Adrenal gland (tissue), 12 donors: ENCODE results near the gene RUBCNL. TPM values are rescaled to one million over a fixed set of nuclear protein-coding genes. Genes with fewer than 3 reads are reported as not detected.

ENCODE experiments used
- DNase-seq, 7 donors: peaks; one replicate each; pipeline ENCODE4 v3.0.0-alpha.2; 2019 to 2020
- H3K27ac ChIP-seq, 5 donors: fragments of 200-600 bp; sonication (generic) in 4 of 5; 1 replicate in 3 of 5; 2 replicates in 2 of 5; pipeline versions ENCODE4 v1.5.1 to v1.8.0; 2016 to 2020; ENCODE audit warnings: mild to moderate bottlenecking in 1 of 5
- H3K27me3 ChIP-seq: fragments of 200-600 bp; 2 replicates; pipeline ENCODE4 v1.8.0; 2021
- H3K36me3 ChIP-seq, 2 donors: fragments of 200-600 bp; replicated peaks in 1 of 2; 1 replicate in 1 of 2; 2 replicates in 1 of 2; pipeline versions ENCODE4 v1.5.1 to v1.8.0; 2018 to 2022
- H3K4me1 ChIP-seq, 2 donors: fragments of 200-600 bp; replicated peaks in 1 of 2; 1 replicate in 1 of 2; 2 replicates in 1 of 2; pipeline versions ENCODE4 v1.5.1 to v1.8.0; 2018 to 2021
- H3K4me3 ChIP-seq, 4 donors: fragments of 200-600 bp; sonication (generic) in 3 of 4; one replicate each; pipeline ENCODE4 v1.5.1; 2016 to 2018
- H3K9me3 ChIP-seq, 3 donors: fragments of 200-600 bp; sonication (generic) in 1 of 3; replicated peaks in 1 of 3; 1 replicate in 2 of 3; 2 replicates in 1 of 3; pipeline versions ENCODE4 v1.5.1 to v1.8.0; 2016 to 2021
- POLR2A ChIP-seq, 2 donors: fragments of 450-650 bp; IDR thresholded peaks; one replicate each; pipeline ENCODE4 v1.6.1; 2017; ENCODE audit warnings: antibody characterized with exemption in 2 of 2, mild to moderate bottlenecking in 2 of 2, moderate library complexity in 1 of 2
- WGBS, 4 donors: extraction: QIAGEN DNeasy Blood & Tissue Kit in 2 of 4; methylation state at CpG; one replicate each; pipeline versions ENCODE4 v1.1.5 to v1.1.7; 2013 to 2017; 5-methylcytosine and 5-hydroxymethylcytosine counted together
- intact Hi-C, 2 donors: fragments of 100-400 bp; cut with DNase I; formaldehyde crosslinking; loops; one replicate each; pipeline versions ENCODE4 v1.14.1 to v1.15.0; 2022 to 2023
- polyA plus RNA-seq, 3 donors: library from polyadenylated mRNA; stranded (reverse); fragments of 200-250 nt in 2 of 3; fragments of 350-450 nt in 1 of 3; fragmentation: Illumina TruSeq in 1 of 3; extraction: RNeasy Lipid Tissue Mini Kit (QIAGEN cat#74804) in 1 of 3; gene quantifications; one replicate each; pipeline ENCODE4 v1.2.3, GENCODE V29; 2013 to 2014
- total RNA-seq, 9 donors: library from RNA; depleted of rRNA in 4 of 9; stranded (reverse); fragments of >200 nt in 4 of 9; fragments of 120-200 nt in 1 of 9; fragmentation: NEBNext Ultra II Directional in 1 of 9; extraction: Animal tissue kit (Norgen Biotek cat#: 25700) in 1 of 9; gene quantifications; one replicate each; pipeline versions ENCODE4 v1.1.0 to v1.2.4, GENCODE V29; 2013 to 2023
- TF ChIP-seq, protein P1 (sequence below), 6 experiments: fragments of 450-650 bp in 4 of 6; fragments of 200-600 bp in 2 of 6; sonication (generic) in 1 of 6; IDR thresholded peaks; 1 replicate in 5 of 6; 2 replicates in 1 of 6; pipeline versions ENCODE4 v1.5.1 to v1.8.0; 2016 to 2021; ENCODE audit warnings: antibody characterized with exemption in 6 of 6, mild to moderate bottlenecking in 2 of 6, moderate library complexity in 1 of 6
- donor health status: healthy with polysubstance abuse.
- donor health status: Bipolar disorder and iron deficiency.
- donor health status: DM: yes; HTN: yes; CAD: no.
- donor health status: DM: no; HTN: no; CAD: no.
- donor health status: DM: no; HTN: no; CAD: no.
- donor health status: DM: yes; HTN: yes; CAD: no.

RUBCNL gene
- total and polyA plus RNA-seq, 12 donors, result 0.81 to 7.9 (median 2.9) TPM

DNA sequence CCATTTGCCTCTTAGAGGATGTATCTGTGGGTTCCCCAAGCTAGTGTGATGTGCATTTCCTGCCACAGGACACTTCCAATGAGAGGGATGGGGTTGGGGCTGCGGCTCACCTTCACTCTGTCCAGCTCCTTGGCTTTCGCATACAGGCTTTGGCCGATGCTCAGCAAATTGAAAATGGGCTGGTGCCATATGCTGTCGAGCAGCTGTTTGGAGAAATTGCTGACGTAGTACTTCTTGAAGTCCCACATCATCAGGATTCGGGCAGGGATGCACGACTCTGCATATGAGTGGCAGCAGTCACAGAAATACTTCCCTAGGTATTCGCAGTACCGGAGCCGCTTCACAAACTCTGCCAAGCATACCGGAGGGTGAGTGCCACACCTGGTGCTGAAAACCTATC is 37.0 kb downstream of the RUBCNL start:
- Histone ChIP-seq H3K36me3 (no peaks in the 10 kb centered on the region), H3K9me3 (no peaks in the 10 kb centered on the region), H3K4me1 (no peaks in the 10 kb centered on the region), H3K4me3 (no peak overlapping the region), H3K27me3 (no peaks in the 10 kb centered on the region), H3K27ac (no peak overlapping the region)
- 90 to 93% (median 92%) methylated on average over 11 of the region's 11 CpGs for WGBS, 4 donors
- no peak for DNase-seq
- intact Hi-C loops, result no loop called here
- TF ChIP-seq, protein P1, sequence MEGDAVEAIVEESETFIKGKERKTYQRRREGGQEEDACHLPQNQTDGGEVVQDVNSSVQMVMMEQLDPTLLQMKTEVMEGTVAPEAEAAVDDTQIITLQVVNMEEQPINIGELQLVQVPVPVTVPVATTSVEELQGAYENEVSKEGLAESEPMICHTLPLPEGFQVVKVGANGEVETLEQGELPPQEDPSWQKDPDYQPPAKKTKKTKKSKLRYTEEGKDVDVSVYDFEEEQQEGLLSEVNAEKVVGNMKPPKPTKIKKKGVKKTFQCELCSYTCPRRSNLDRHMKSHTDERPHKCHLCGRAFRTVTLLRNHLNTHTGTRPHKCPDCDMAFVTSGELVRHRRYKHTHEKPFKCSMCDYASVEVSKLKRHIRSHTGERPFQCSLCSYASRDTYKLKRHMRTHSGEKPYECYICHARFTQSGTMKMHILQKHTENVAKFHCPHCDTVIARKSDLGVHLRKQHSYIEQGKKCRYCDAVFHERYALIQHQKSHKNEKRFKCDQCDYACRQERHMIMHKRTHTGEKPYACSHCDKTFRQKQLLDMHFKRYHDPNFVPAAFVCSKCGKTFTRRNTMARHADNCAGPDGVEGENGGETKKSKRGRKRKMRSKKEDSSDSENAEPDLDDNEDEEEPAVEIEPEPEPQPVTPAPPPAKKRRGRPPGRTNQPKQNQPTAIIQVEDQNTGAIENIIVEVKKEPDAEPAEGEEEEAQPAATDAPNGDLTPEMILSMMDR (IDR thresholded peaks at IDR 0.05), result no peak
- TF ChIP-seq POLR2A (IDR thresholded peaks at IDR 0.05), result no peak

DNA sequence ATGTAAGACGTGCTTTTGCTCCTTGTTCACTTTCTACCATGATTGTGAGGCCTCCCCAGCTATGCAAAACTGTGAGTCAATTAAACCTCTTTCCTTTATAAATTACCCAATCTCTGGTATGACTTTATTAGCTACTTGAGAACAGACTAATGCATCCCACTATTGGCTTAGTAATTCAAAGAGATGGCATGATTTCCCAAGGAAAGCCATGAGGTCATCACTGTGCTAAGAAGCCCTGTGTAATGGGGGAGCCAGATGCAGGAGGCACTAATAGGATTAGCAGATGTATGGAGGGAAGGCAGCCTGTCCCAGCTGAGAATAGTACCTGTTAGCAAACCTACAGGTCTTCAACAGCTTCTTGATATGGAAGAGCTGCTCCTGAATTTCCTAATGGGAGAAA is 38.1 kb downstream of the RUBCNL start:
- Histone ChIP-seq H3K9me3 (no peaks in the 10 kb centered on the region), H3K27ac (no peak overlapping the region), H3K4me1 (no peaks in the 10 kb centered on the region), H3K36me3 (no peaks in the 10 kb centered on the region), H3K4me3 (no peak overlapping the region), H3K27me3 (no peaks in the 10 kb centered on the region)
- no peak for DNase-seq
- 79 to 89% (median 84%) methylated on average over 1 of the region's 1 CpG for WGBS, 4 donors
- intact Hi-C loops, result no loop called here
- TF ChIP-seq, protein P1 (IDR thresholded peaks at IDR 0.05), result no peak
- no peak for TF ChIP-seq POLR2A (IDR thresholded peaks at IDR 0.05)

DNA sequence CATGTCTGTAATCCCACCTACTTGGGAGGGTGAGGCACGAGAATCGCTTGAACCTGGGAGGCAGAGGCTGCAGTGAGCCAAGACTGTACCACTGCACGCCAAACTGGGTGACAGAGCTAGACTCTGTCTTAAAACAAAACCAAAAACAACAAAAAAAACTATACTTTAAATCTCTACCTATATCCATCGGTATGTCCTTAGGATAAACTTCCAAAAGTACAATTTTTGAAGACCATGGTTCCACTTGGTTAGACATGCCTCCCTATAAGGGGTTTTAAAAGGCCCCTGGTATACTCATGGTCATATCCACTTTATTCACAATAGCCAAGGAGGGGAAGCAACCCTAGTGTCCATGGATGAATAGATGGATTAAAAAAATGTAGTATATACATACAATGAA is 39.8 kb downstream of the RUBCNL start:
- no peak for TF ChIP-seq POLR2A (IDR thresholded peaks at IDR 0.05)
- TF ChIP-seq, protein P1 (IDR thresholded peaks at IDR 0.05), result no peak
- Histone ChIP-seq H3K4me3 (no peak overlapping the region), H3K36me3 (no peaks in the 10 kb centered on the region), H3K27me3 (no peaks in the 10 kb centered on the region), H3K27ac (no peak overlapping the region), H3K9me3 (no peaks in the 10 kb centered on the region), H3K4me1 (no peaks in the 10 kb centered on the region)
- intact Hi-C loops, result no loop called here
- WGBS, 4 donors, result 82 to 95% (median 95%) methylated on average over 4 of the region's 4 CpGs
- no peak for DNase-seq

DNA sequence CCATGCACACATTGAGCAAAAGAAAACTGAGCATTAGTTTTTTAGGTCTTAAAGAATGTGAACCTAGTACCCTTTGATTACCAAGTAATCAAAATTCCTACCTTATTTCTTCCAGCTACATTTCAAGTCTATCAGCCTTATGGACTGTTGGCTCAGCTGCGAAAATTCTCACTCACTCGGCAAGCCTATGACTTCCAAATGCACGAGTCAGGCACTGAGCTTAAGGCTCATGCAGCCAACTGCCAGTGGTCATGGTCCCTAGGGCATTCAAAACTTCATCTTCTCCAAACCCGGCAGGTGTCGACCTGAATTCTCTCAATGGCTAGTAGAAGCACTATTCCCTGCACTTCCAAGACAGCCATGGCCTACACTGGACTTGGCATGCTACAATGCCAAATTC is 41.2 kb downstream of the RUBCNL start:
- no peaks in the 10 kb centered on the region for H3K27me3 ChIP-seq
- TF ChIP-seq, protein P1 (IDR thresholded peaks at IDR 0.05), result no peak
- TF ChIP-seq POLR2A (IDR thresholded peaks at IDR 0.05), result no peak
- H3K9me3 ChIP-seq, result no peaks in the 10 kb centered on the region
- H3K4me1 ChIP-seq, result no peaks in the 10 kb centered on the region
- no peak overlapping the region for H3K27ac ChIP-seq
- DNase-seq, result no peak
- intact Hi-C loops, result no loop called here
- WGBS, 4 donors, result 75 to 79% (median 78%) methylated on average over 5 of the region's 5 CpGs
- no peaks in the 10 kb centered on the region for H3K36me3 ChIP-seq
- H3K4me3 ChIP-seq, result no peak overlapping the region
